ENCODE measurements around the gene IFT122.

IFT122 gene

GRCh38 chr3:129525341-129525968 lies 85.4 kb downstream of the IFT122 start:
- H3K36me3 ChIP-seq (ENCODE audit: insufficient read depth, low read length) = no peaks in the 10 kb centered on the region
- H3K9me3 ChIP-seq (replicated peaks; ENCODE audit: low read length) = no peaks in the 10 kb centered on the region
- no peak overlapping the region for H3K4me3 ChIP-seq (ENCODE audit: low read length)
- H3K4me2 ChIP-seq (ENCODE audit: low read length) = no peak overlapping the region
- no peak overlapping the region for H3K9ac ChIP-seq (ENCODE audit: low read depth, low read length)
- no peaks in the 10 kb centered on the region for H3K27me3 ChIP-seq (ENCODE audit: control insufficient read depth, insufficient read depth, low read length)
- no peaks in the 10 kb centered on the region for H3K4me1 ChIP-seq (ENCODE audit: control insufficient read depth, insufficient read depth, low read length)

GRCh38 chr3:129526121-129526900 lies 86.3 kb downstream of the IFT122 start:
- Histone ChIP-seq H3K27me3 (ENCODE audit: control insufficient read depth, insufficient read depth, low read length) (no peaks in the 10 kb centered on the region), H3K4me1 (ENCODE audit: control insufficient read depth, insufficient read depth, low read length) (no peaks in the 10 kb centered on the region), H3K4me3 (ENCODE audit: low read length) (no peak overlapping the region), H3K9ac (ENCODE audit: low read depth, low read length) (no peak overlapping the region), H3K4me2 (ENCODE audit: low read length) (no peak overlapping the region), H3K36me3 (ENCODE audit: insufficient read depth, low read length) (no peaks in the 10 kb centered on the region), H3K9me3 (replicated peaks; ENCODE audit: low read length) (no peaks in the 10 kb centered on the region)

DNA sequence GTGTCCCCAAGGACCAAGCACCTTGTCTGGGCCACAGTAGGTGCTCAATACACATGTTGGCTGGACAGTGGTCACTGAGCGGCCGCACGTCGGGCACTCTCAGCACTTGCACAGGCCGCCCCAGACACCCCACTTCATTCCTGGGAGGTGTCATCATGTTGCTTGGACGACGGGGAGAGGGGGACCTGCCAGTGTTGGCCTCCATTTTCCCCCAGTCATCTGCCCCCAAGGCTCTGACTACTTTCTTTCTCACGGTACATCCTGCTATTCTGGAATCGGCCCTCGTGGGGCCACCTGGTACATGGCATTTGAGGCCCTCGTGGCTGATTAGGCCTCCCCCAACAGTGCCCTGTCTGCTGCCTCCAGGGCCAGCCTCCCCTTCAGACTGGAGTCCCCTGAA lies 87.2 kb downstream of the IFT122 start:
- H3K4me1 ChIP-seq (ENCODE audit: control insufficient read depth, insufficient read depth, low read length) = no peaks in the 10 kb centered on the region
- no peaks in the 10 kb centered on the region for H3K9me3 ChIP-seq (replicated peaks; ENCODE audit: low read length)
- H3K4me2 ChIP-seq (ENCODE audit: low read length) = no peak overlapping the region
- H3K36me3 ChIP-seq (ENCODE audit: insufficient read depth, low read length) = no peaks in the 10 kb centered on the region
- no peaks in the 10 kb centered on the region for H3K27me3 ChIP-seq (ENCODE audit: control insufficient read depth, insufficient read depth, low read length)
- H3K9ac ChIP-seq (ENCODE audit: low read depth, low read length) = no peak overlapping the region
- H3K4me3 ChIP-seq (ENCODE audit: low read length) = no peak overlapping the region

- no peaks in the 10 kb centered on the region for H3K36me3 ChIP-seq (ENCODE audit: insufficient read depth, low read length)
- no peak within 1 kb of the TSS for H3K9ac ChIP-seq (ENCODE audit: low read depth, low read length)
- no peak within 1 kb of the TSS for H3K4me2 ChIP-seq (ENCODE audit: low read length)
- H3K4me3 ChIP-seq (ENCODE audit: low read length) = no peak within 1 kb of the TSS
- H3K27me3 ChIP-seq (ENCODE audit: control insufficient read depth, insufficient read depth, low read length) = no peaks in the 10 kb centered on the region
- no peaks in the 10 kb centered on the region for H3K4me1 ChIP-seq (ENCODE audit: control insufficient read depth, insufficient read depth, low read length)
- no peaks in the 10 kb centered on the region for H3K9me3 ChIP-seq (replicated peaks; ENCODE audit: low read length)
These were observed 88.6 kb downstream of the IFT122 start, which contains the start of gene RHO for GRCh38 chr3:129528589-129529100. RHO (plus strand) TSS chr3:129528639; CDS start chr3:129528734, 95 bp downstream.

DNA sequence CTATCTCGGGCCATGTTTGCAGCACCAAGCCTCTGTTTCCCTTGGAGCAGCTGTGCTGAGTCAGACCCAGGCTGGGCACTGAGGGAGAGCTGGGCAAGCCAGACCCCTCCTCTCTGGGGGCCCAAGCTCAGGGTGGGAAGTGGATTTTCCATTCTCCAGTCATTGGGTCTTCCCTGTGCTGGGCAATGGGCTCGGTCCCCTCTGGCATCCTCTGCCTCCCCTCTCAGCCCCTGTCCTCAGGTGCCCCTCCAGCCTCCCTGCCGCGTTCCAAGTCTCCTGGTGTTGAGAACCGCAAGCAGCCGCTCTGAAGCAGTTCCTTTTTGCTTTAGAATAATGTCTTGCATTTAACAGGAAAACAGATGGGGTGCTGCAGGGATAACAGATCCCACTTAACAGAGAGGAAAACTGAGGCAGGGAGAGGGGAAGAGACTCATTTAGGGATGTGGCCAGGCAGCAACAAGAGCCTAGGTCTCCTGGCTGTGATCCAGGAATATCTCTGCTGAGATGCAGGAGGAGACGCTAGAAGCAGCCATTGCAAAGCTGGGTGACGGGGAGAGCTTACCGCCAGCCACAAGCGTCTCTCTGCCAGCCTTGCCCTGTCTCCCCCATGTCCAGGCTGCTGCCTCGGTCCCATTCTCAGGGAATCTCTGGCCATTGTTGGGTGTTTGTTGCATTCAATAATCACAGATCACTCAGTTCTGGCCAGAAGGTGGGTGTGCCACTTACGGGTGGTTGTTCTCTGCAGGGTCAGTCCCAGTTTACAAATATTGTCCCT lies 89.6 kb downstream of the IFT122 start:
- no peaks in the 10 kb centered on the region for H3K36me3 ChIP-seq (ENCODE audit: insufficient read depth, low read length)
- no peak overlapping the region for H3K4me2 ChIP-seq (ENCODE audit: low read length)
- H3K9ac ChIP-seq (ENCODE audit: low read depth, low read length) = no peak overlapping the region
- H3K4me1 ChIP-seq (ENCODE audit: control insufficient read depth, insufficient read depth, low read length) = no peaks in the 10 kb centered on the region
- H3K27me3 ChIP-seq (ENCODE audit: control insufficient read depth, insufficient read depth, low read length) = no peaks in the 10 kb centered on the region
- no peaks in the 10 kb centered on the region for H3K9me3 ChIP-seq (replicated peaks; ENCODE audit: low read length)
- no peak overlapping the region for H3K4me3 ChIP-seq (ENCODE audit: low read length)

GRCh38 chr3:129530251-129530791 lies 90.3 kb downstream of the IFT122 start:
- Histone ChIP-seq H3K4me3 (ENCODE audit: low read length) (no peak overlapping the region), H3K4me2 (ENCODE audit: low read length) (no peak overlapping the region), H3K36me3 (ENCODE audit: insufficient read depth, low read length) (no peaks in the 10 kb centered on the region), H3K9ac (ENCODE audit: low read depth, low read length) (no peak overlapping the region), H3K27me3 (ENCODE audit: control insufficient read depth, insufficient read depth, low read length) (no peaks in the 10 kb centered on the region), H3K4me1 (ENCODE audit: control insufficient read depth, insufficient read depth, low read length) (no peaks in the 10 kb centered on the region), H3K9me3 (replicated peaks; ENCODE audit: low read length) (no peaks in the 10 kb centered on the region)

DNA sequence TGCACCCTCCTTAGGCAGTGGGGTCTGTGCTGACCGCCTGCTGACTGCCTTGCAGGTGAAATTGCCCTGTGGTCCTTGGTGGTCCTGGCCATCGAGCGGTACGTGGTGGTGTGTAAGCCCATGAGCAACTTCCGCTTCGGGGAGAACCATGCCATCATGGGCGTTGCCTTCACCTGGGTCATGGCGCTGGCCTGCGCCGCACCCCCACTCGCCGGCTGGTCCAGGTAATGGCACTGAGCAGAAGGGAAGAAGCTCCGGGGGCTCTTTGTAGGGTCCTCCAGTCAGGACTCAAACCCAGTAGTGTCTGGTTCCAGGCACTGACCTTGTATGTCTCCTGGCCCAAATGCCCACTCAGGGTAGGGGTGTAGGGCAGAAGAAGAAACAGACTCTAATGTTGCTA lies 90.8 kb downstream of the IFT122 start:
- Histone ChIP-seq H3K27me3 (ENCODE audit: control insufficient read depth, insufficient read depth, low read length) (no peaks in the 10 kb centered on the region), H3K4me2 (ENCODE audit: low read length) (no peak overlapping the region), H3K9me3 (replicated peaks; ENCODE audit: low read length) (no peaks in the 10 kb centered on the region), H3K36me3 (ENCODE audit: insufficient read depth, low read length) (no peaks in the 10 kb centered on the region), H3K4me3 (ENCODE audit: low read length) (no peak overlapping the region), H3K9ac (ENCODE audit: low read depth, low read length) (no peak overlapping the region), H3K4me1 (ENCODE audit: control insufficient read depth, insufficient read depth, low read length) (no peaks in the 10 kb centered on the region)

- H3K27me3 ChIP-seq (ENCODE audit: control insufficient read depth, insufficient read depth, low read length) = no peaks in the 10 kb centered on the region
- H3K36me3 ChIP-seq (ENCODE audit: insufficient read depth, low read length) = no peaks in the 10 kb centered on the region
- no peaks in the 10 kb centered on the region for H3K9me3 ChIP-seq (replicated peaks; ENCODE audit: low read length)
These were observed 91.7 kb downstream of the IFT122 start for GRCh38 chr3:129531699-129532098.

GRCh38 chr3:129532261-129532660 lies 92.2 kb downstream of the IFT122 start:
- Histone ChIP-seq H3K9ac (ENCODE audit: low read depth, low read length) (no peak overlapping the region), H3K4me3 (ENCODE audit: low read length) (no peak overlapping the region), H3K4me1 (ENCODE audit: control insufficient read depth, insufficient read depth, low read length) (no peaks in the 10 kb centered on the region), H3K27me3 (ENCODE audit: control insufficient read depth, insufficient read depth, low read length) (no peaks in the 10 kb centered on the region), H3K9me3 (replicated peaks; ENCODE audit: low read length) (no peaks in the 10 kb centered on the region), H3K4me2 (ENCODE audit: low read length) (no peak overlapping the region), H3K36me3 (ENCODE audit: insufficient read depth, low read length) (no peaks in the 10 kb centered on the region)

More at GRCh38 chr3:129531699-129532098, 91.7 kb downstream of the IFT122 start:
- Histone ChIP-seq H3K4me2 (ENCODE audit: low read length) (no peak overlapping the region), H3K9ac (ENCODE audit: low read depth, low read length) (no peak overlapping the region), H3K4me1 (ENCODE audit: control insufficient read depth, insufficient read depth, low read length) (no peaks in the 10 kb centered on the region), H3K4me3 (ENCODE audit: low read length) (no peak overlapping the region)

GRCh38 chr3:129533406-129533805 lies 93.4 kb downstream of the IFT122 start:
- Histone ChIP-seq H3K4me2 (ENCODE audit: low read length) (no peak overlapping the region), H3K27me3 (ENCODE audit: control insufficient read depth, insufficient read depth, low read length) (no peaks in the 10 kb centered on the region), H3K4me1 (ENCODE audit: control insufficient read depth, insufficient read depth, low read length) (no peaks in the 10 kb centered on the region), H3K9ac (ENCODE audit: low read depth, low read length) (no peak overlapping the region), H3K9me3 (replicated peaks; ENCODE audit: low read length) (no peaks in the 10 kb centered on the region), H3K4me3 (ENCODE audit: low read length) (no peak overlapping the region), H3K36me3 (ENCODE audit: insufficient read depth, low read length) (no peaks in the 10 kb centered on the region)

GRCh38 chr3:129534428-129535027 lies 94.5 kb downstream of the IFT122 start:
- no peaks in the 10 kb centered on the region for H3K4me1 ChIP-seq (ENCODE audit: control insufficient read depth, insufficient read depth, low read length)
- H3K4me3 ChIP-seq (ENCODE audit: low read length) = no peak overlapping the region
- H3K4me2 ChIP-seq (ENCODE audit: low read length) = no peak overlapping the region
- H3K9ac ChIP-seq (ENCODE audit: low read depth, low read length) = no peak overlapping the region
- H3K9me3 ChIP-seq (replicated peaks; ENCODE audit: low read length) = no peaks in the 10 kb centered on the region
- no peaks in the 10 kb centered on the region for H3K27me3 ChIP-seq (ENCODE audit: control insufficient read depth, insufficient read depth, low read length)
- H3K36me3 ChIP-seq (ENCODE audit: insufficient read depth, low read length) = no peaks in the 10 kb centered on the region

Measured in skeletal muscle satellite cell (primary cell).